Measurements from ENCODE around the gene ENTPD1. TPM values are rescaled to one million over a fixed set of nuclear protein-coding genes. Genes with fewer than 3 reads are reported as not detected.

ENTPD1 gene
- total RNA-seq, 2 donors from 2014 or later: 5.4 to 13.8 TPM

Other genes starting within 250 kb of the ENTPD1 start
- gene SORBS1, start 194.8 kb upstream of the ENTPD1 start, total RNA-seq: 1 to 10 TPM; 2.5 to 5.0 TPM
- gene ALDH18A1, start 99.5 kb upstream of the ENTPD1 start, total RNA-seq: 10 to 100 TPM; 22.8 to 29.5 TPM
- 10 to 100 TPM; 18.1 to 24.7 TPM for gene TCTN3, start 62.2 kb upstream of the ENTPD1 start, total RNA-seq
- gene CC2D2B, start 151.8 kb downstream of the ENTPD1 start, total RNA-seq: under 1 TPM; 0.17 to 0.55 TPM